GM18508 (cell line): ENCODE data around the gene RPRD1A.
"Not testable (repeated sequence)": the region's sequence is repeated elsewhere in the genome, so short reads cannot be mapped to it uniquely, and the experiment has no call there.

ENCODE experiments used
- ATAC-seq: cut with Tn5 transposase; IDR thresholded peaks from one replicate; pipeline ENCODE4 v1.9.1; 2021; ENCODE audit warnings: moderate number of reproducible peaks; ENCODE audit not compliant: insufficient read depth, unreplicated experiment

Gene RPRD1A

GRCh38 chr18:36035253-36035652, 32.1 kb downstream of the RPRD1A start:
- no peak for ATAC-seq

GRCh38 chr18:36034299-36034895, 33.0 kb downstream of the RPRD1A start:
- ATAC-seq: no peak

DNA sequence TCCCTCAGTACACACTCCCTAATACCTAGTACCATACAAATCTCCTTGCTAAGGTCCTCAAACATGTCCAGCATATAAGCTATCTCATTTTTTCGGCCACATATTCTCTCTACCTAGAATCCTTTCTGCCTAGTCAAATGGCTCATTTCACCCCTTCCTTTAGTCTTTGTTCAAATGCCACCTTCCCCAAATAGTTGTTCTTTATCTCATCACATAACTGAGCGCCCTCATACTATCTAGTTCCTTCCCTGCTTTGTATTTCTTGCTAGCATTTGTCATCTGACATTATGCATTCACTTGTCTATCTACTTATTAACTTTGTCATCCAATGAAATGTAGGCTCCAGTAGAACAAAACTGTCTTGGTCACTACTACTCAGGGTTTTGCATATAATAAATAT, 35.5 kb downstream of the RPRD1A start:
- no peak for ATAC-seq

GRCh38 chr18:36031407-36031806, 36.0 kb downstream of the RPRD1A start:
- no peak for ATAC-seq

GRCh38 chr18:36028859-36029258, 38.5 kb downstream of the RPRD1A start:
- no peak for ATAC-seq

- no peak for ATAC-seq
Measured at GRCh38 chr18:36025025-36025424, 42.3 kb downstream of the RPRD1A start.

- not testable (repeated sequence) for ATAC-seq
Measured at GRCh38 chr18:36024241-36024640, 43.1 kb downstream of the RPRD1A start.

DNA sequence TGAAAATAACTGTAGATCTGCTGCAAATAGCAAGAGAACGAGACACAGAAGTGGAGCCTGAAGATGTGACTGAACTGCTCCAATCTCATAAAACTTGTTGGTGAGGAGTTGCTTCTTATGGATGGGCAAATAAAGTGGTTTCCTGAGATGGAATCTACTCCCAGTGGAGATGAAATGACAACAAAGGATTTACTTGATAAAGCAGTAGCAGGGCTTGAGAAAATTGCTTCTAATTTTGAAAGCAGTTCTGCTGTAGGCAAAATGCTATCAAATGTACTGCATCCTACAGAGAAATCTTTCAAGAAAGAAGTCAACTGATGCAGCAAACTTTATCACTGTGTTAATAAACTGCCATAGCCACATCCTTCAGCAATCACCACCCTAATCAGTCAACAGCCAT, 44.0 kb downstream of the RPRD1A start:
- ATAC-seq: no peak

GRCh38 chr18:36020174-36020711, 47.1 kb downstream of the RPRD1A start:
- ATAC-seq: no peak

DNA sequence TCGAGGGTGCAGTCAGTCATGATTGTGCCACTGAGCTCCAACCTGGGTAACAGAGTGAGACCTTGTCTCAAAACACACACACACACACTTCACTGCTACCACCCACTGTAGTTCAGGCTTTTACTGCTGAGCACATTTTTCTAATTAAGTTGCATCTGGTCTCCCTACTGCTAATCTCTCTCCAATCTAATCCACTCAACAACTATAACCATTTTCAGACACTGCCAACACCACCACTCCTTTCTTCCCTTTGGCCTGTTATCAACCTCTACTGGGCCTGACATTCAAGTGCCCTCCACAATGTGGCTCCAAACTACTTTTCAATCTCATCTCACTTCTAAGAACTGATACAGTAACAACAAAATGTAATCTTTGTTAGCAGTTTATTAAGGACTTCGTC, 50.1 kb downstream of the RPRD1A start:
- ATAC-seq: no peak

DNA sequence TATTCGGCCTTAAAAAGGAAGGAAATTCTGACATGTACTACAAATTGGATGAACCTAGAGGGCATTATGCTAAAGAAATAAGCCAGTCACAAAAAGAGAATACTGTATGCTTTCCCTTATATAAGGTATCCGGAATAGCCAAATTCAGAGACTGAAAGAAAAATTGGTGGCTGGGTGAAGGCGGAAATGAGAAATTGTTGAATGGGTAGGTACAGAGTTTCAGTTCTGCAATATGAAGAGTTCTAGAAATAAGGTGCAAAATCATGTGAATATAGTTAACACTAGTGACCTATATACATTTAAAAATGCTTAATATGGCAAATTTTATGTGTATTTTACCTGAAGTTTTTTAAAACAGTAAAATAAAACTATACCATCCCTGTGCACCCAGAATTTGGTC, 51.7 kb downstream of the RPRD1A start:
- peak; percentile 91 for ATAC-seq

- ATAC-seq: no peak
Measured at GRCh38 chr18:36012891-36013290, 54.5 kb downstream of the RPRD1A start.

- no peak for ATAC-seq
Measured at GRCh38 chr18:36009214-36009613, 58.1 kb downstream of the RPRD1A start.

DNA sequence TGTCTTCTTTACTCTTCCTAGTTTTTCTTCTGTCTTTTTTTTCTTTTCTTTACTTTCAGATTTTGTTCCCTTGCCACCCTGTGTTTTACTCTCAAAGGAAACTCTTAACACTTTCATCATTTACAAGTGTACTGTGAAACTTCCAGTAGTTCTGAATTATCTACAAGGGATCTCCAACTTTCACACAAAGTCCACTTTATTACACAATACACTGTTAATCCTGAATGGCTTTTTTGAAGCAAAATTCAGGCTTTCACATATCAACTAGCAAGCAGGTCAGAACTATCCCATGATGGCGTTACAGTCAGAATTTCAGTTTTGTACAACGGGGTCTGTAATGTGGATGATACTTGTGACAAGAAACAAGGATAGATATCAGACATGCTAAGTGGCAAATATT, 60.4 kb downstream of the RPRD1A start:
- no peak for ATAC-seq

- ATAC-seq: no peak
Measured at GRCh38 chr18:35999925-36000324, 67.4 kb downstream of the RPRD1A start.

GRCh38 chr18:35998967-35999366, 68.4 kb downstream of the RPRD1A start:
- no peak for ATAC-seq

DNA sequence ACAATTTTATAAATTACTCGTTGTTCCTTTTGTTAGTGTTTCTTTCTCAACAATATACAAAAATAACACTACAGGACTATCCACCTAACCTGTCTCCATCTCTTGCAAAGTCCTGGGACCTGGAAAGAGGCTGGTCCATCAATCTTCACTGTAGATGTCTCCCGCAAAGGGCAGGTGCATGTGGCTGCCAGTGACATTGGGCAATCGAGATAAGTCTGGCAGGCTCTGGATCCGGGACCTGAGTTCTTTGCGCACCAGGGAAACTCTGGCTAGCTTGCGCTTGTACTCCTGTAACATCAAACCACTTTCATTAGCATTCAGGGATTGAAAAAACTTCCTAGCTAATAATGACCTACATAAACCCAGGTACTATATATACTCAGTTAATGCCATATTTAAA, 74.3 kb downstream of the RPRD1A start:
- ATAC-seq: no peak

GRCh38 chr18:35991696-35992095, 75.7 kb downstream of the RPRD1A start:
- no peak for ATAC-seq

DNA sequence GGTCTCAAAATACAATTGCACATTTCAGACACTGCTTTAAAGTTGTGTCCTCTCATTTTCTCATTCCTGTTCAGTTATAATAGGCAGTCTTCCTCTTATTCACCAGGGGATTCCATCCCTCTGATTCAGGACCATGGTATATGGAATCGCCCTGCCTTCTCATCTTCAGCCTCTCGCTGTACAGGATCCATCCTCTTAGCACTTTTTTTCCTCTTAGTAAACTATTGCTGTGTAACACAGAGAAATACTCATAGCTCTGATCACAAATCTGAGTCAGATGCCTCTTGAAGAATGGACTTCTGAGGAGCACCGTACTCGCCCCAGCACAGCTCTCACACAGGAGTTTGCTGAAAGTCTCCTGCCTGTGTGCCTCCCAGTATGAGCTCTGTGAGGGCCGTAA, 83.5 kb downstream of the RPRD1A start:
- no peak for ATAC-seq

DNA sequence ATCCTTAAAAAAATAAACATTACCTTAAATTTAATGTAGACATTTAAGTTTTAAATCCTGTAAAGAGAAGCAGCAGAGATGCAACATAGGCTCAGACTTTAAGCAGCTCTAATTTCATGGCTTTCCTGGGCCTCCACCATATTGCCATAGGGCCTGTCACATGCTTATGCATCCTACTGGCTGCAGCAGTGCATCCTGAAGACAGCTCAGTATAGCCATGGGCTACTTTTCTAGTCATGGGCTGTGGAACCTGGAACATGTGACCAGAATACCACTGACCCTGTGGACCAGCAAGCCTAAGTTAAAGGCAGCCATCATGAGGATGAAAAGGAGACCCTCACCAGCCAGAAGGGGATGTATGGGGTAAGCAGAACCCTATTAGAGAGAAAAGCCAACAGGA, 84.2 kb downstream of the RPRD1A start:
- no peak for ATAC-seq

DNA sequence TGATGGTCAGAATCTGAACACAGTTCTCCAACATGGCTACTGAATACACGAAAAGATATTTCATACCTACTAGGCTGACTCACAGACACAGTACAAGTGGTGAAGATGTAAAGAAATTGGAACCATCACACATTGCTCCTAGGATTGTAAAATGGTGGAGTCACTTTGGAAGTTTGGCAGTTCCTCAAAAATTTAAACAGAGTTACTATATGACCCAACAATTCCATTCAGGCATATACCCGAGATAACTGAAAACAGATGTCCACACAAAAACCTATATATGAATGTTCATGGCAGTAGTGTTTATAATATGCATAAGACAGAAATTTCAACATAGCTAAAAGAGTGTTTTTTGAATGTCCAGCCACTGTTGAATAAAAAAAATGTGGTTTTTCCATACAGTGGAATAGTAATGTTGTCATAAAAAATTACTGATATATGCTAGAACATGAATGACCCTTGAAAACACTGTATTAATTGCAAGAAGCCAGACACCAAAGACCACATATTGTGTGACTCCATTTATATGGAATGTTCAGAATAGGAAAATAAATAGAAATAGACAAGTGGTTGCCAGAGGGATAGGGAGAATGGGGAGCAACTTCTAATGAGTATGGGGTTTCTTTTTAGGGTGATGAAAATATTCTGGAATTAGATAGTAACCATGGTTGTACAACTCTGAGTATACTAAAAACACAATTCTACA, 84.8 kb downstream of the RPRD1A start:
- no peak for ATAC-seq

DNA sequence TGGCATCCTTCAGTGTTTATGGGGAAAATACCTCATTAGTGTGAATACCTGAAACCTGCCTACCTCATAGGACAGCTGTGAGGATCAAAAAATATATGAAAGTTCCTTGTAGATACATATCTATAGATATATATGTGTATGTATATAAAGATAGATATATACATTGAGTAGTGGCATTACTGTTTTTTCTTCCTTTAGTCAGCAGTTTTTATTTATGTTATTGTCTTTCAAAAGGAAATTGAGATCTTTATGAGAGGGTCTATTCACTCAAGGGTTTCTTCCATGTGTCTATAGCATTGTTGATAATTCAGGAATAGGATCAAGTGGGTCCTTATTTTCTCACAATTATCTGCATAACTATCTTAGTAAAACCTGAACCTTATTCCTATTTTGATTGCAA, 88.2 kb downstream of the RPRD1A start:
- ATAC-seq: no peak
